Endothelial cell of umbilical vein (primary cell): ENCODE data around the gene UBE2D2. TPM values are rescaled to one million over a fixed set of nuclear protein-coding genes. Genes with fewer than 3 reads are reported as not detected.

ENCODE experiments used
- BruUV-seq: library from RNA; stranded (reverse); fragments of 400-500 nt; replicated peaks from 2 replicates; lab custom pipeline; 2021; lab: Mats Ljungman, UMichigan
- CTCF ChIA-PET: fragments of 300-600, 350-600 bp; sonication (Branson Sonifier 250); formaldehyde crosslinking; loops from one replicate; lab custom pipeline; 2021; ENCODE audit warnings: antibody characterized with exemption, inconsistent platforms; lab: Charles Lee
- POLR2A ChIA-PET: fragments of 300-600, 350-600 bp; sonication (Branson Sonifier 250); formaldehyde crosslinking; loops from one replicate; lab custom pipeline; 2021; ENCODE audit warnings: antibody characterized with exemption, inconsistent platforms; lab: Charles Lee
- DNase-seq: peaks from one replicate; pipeline ENCODE4 v3.0.0-alpha.2; 2011; ENCODE audit warnings: low read depth, low spot score
- FAIRE-seq: peaks from 2 replicates; lab custom pipeline; 2011; peaks lifted over from hg19 to GRCh38; lab: Jason Lieb, UNC
- H2AFZ ChIP-seq: 2 replicates; pipeline ENCODE4 v1.6.0; 2012; ENCODE audit warnings: low read depth, low read length, control low read depth, inconsistent platforms
- H3K27ac ChIP-seq: 2 replicates; pipeline ENCODE4 v1.5.1; 2011; ENCODE audit warnings: low read depth, mild to moderate bottlenecking, control low read depth, low read length, moderate library complexity; ENCODE audit not compliant: insufficient read depth
- H3K27me3 ChIP-seq, 2 experiments: 2 replicates each; pipeline versions ENCODE4 v1.6.0 to v1.6.1; 2011; ENCODE audit warnings: low read length in 2 of 2, mixed read lengths in 1 of 2; ENCODE audit not compliant: control insufficient read depth in 2 of 2, insufficient read depth in 2 of 2
- H3K36me3 ChIP-seq, 2 experiments: 2 replicates in 1 of 2; 3 replicates in 1 of 2; pipeline ENCODE4 v1.5.1; 2011; ENCODE audit warnings: low read length in 2 of 2, mild to moderate bottlenecking in 1 of 2, moderate library complexity in 1 of 2; ENCODE audit not compliant: control insufficient read depth in 2 of 2, insufficient read depth in 2 of 2; ENCODE audit errors: extremely low read depth in 1 of 2
- H3K4me1 ChIP-seq: 3 replicates; pipeline ENCODE4 v1.5.1; 2011; ENCODE audit warnings: mild to moderate bottlenecking, low read length; ENCODE audit not compliant: control insufficient read depth, insufficient read depth; ENCODE audit errors: extremely low read depth
- H3K4me2 ChIP-seq: 2 replicates; pipeline ENCODE4 v1.6.1; 2011; ENCODE audit warnings: low read length, control low read depth, mixed read lengths; ENCODE audit not compliant: insufficient read depth
- H3K4me3 ChIP-seq, 3 experiments: fragments of 200-600 bp in 1 of 3; sonication (generic), shearing (Covaris generic) in 1 of 3; replicated peaks in 1 of 3; 2 replicates each; pipeline ENCODE4 v1.5.1; 2011 to 2016; ENCODE audit warnings: control low read depth in 3 of 3, low read length in 3 of 3, mild to moderate bottlenecking in 2 of 3, inconsistent platforms in 1 of 3, low read depth in 1 of 3, moderate library complexity in 1 of 3; ENCODE audit not compliant: insufficient read depth in 1 of 3
- H3K79me2 ChIP-seq: 2 replicates; pipeline ENCODE4 v1.6.0; 2012; ENCODE audit warnings: low read length, inconsistent platforms; ENCODE audit not compliant: control insufficient read depth, insufficient read depth
- H3K9ac ChIP-seq: replicated peaks from 2 replicates; pipeline ENCODE3; 2011; ENCODE audit warnings: low read length, control low read depth; ENCODE audit not compliant: insufficient read depth; ENCODE audit errors: extremely low read depth
- H3K9me1 ChIP-seq: replicated peaks from 3 replicates; pipeline ENCODE4 v1.6.0; 2011; ENCODE audit warnings: mild to moderate bottlenecking, low read length; ENCODE audit not compliant: control insufficient read depth, insufficient read depth; ENCODE audit errors: extremely low read depth
- H3K9me3 ChIP-seq: replicated peaks from 2 replicates; pipeline ENCODE4 v1.5.1; 2012; ENCODE audit warnings: low read length, inconsistent platforms; ENCODE audit not compliant: control insufficient read depth, insufficient read depth
- H4K20me1 ChIP-seq: replicated peaks from 2 replicates; pipeline ENCODE3; 2011; ENCODE audit warnings: mild to moderate bottlenecking, low read length; ENCODE audit not compliant: control insufficient read depth, insufficient read depth; ENCODE audit errors: extremely low read depth
- CTCF ChIP-seq, 2 donors: IDR thresholded peaks; 1 replicate in 1 of 2; 2 replicates in 1 of 2; pipeline ENCODE4 v1.5.1; 2011; ENCODE audit warnings: low read length in 2 of 2, mild to moderate bottlenecking in 2 of 2, moderate library complexity in 2 of 2, control low read depth in 1 of 2, inconsistent platforms in 1 of 2, low read depth in 1 of 2; ENCODE audit not compliant: insufficient read depth in 1 of 2; ENCODE audit errors: extremely low read depth in 1 of 2
- EZH2 ChIP-seq: IDR thresholded peaks from 2 replicates; pipeline ENCODE4 v1.6.1; 2012; ENCODE audit warnings: borderline replicate concordance, low read depth, mild to moderate bottlenecking, moderate library complexity, low read length, inconsistent platforms; ENCODE audit not compliant: severe bottlenecking
- FOS ChIP-seq: IDR thresholded peaks from 2 replicates; pipeline ENCODE4 v1.6.1; 2011; ENCODE audit warnings: mild to moderate bottlenecking, low read length, moderate library complexity, borderline replicate concordance; ENCODE audit not compliant: insufficient read depth
- GATA2 ChIP-seq: IDR thresholded peaks from 2 replicates; pipeline ENCODE4 v1.7.0; 2011; ENCODE audit warnings: low read depth, mild to moderate bottlenecking, moderate library complexity, mixed read lengths, low read length; ENCODE audit not compliant: insufficient read length, insufficient read depth
- JUN ChIP-seq: IDR thresholded peaks from 2 replicates; pipeline ENCODE4 v1.6.1; 2011; ENCODE audit warnings: borderline replicate concordance, low read depth; ENCODE audit not compliant: insufficient read length, insufficient read depth
- MAX ChIP-seq: IDR thresholded peaks from 2 replicates; pipeline ENCODE4 v1.6.1; 2011; ENCODE audit not compliant: insufficient read depth, insufficient read length
- MYC ChIP-seq: IDR thresholded peaks from one replicate; pipeline ENCODE4 v1.6.1; 2011; ENCODE audit warnings: mild to moderate bottlenecking, low read depth, low read length
- POLR2A ChIP-seq: IDR thresholded peaks from 2 replicates; pipeline ENCODE4 v1.6.1; 2012; ENCODE audit warnings: low read depth, mild to moderate bottlenecking, control low read depth, low read length
- POLR2AphosphoS5 ChIP-seq: IDR thresholded peaks from 2 replicates; pipeline ENCODE4 v1.6.1; 2012; ENCODE audit warnings: low read depth, mild to moderate bottlenecking, control low read depth, low read length, moderate library complexity; ENCODE audit not compliant: insufficient read depth
- dilution Hi-C: fragments of 300-500 bp; cut with MboI; formaldehyde crosslinking; loops from one replicate; pipeline ENCODE4 v1.15.0; 2019; ENCODE audit warnings: low sequenced_read_pairs; ENCODE audit not compliant: extremely low pct_ligation_motif_present
- intact Hi-C: fragments of 100-400 bp; cut with micrococcal nuclease; formaldehyde crosslinking; loops from one replicate; pipeline ENCODE4 v1.10.0; 2022
- polyA plus RNA-seq, 4 experiments: library from polyadenylated mRNA; depleted of rRNA in 3 of 4; stranded (reverse) in 3 of 4; unstranded in 1 of 4; fragments of >200 nt; gene quantifications; 2 replicates each; pipeline versions ENCODE4 v1.2.1 to v1.2.3, GENCODE V29; 2011 to 2012; ENCODE audit warnings: missing spikeins in 1 of 4
- total RNA-seq: library from RNA; stranded (reverse); gene quantifications from 2 replicates; pipeline ENCODE4 v1.2.3, GENCODE V29; 2021

UBE2D2 gene
- total and polyA plus RNA-seq, 2 donors (not counting 3 experiments of a cell fraction or from before 2014, with no cell fraction given), result 45.0 to 156 TPM

DNA sequence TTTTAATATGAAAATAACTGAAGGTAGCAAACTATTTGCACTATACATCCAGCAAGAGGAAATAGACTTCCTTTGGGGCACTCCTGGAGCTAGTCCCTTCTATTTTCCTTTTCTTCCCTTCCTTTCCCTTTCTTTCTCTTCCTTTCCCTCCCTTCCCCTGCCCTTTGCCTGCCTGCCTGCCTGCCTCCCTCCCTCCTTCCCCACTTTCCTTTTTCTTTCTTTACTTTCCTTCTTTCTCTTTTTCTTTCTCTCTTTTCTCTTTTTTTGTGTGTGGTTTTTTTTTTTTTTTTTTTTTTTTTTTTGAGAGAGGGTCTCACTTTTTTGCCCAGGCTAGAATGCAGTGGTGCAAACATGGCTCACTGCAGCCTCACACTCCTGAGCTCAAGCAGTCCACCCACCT is 69.7 kb downstream of the UBE2D2 start:
- POLR2A ChIA-PET, result interaction anchor here (0.9 kb wide), 1 partner anchor 68 kb away, joined by 3 read pairs; no protein-coding TSS in a partner anchor
- intact Hi-C loops, result no loop called here
- DNase-seq, result no peak

More for the DNA sequence above, 69.7 kb downstream of the UBE2D2 start:
- Histone ChIP-seq H3K9ac (no peak overlapping the region), H3K9me1 (no peaks in the 10 kb centered on the region), H3K4me3 (no peak overlapping the region), H3K4me1 (peaks cover 6% of the 10 kb centered on the region), H3K79me2 (no peaks in the 10 kb centered on the region), H4K20me1 (peaks cover 2% of the 10 kb centered on the region), H3K27me3 (no peaks in the 10 kb centered on the region), H3K9me3 (no peaks in the 10 kb centered on the region), H2AFZ (no peak overlapping the region), H3K36me3 (peaks cover 22 to 26% of the 10 kb centered on the region in 2 experiments), H3K27ac (no peak overlapping the region), H3K4me2 (no peak overlapping the region)
- CTCF ChIA-PET, result interaction anchor here (0.5 to 10.3 kb wide), 6 partner anchors 15 to 338 kb away, joined by 3 to 240 read pairs (median 6); no protein-coding TSS in a partner anchor
- BruUV-seq, result no TSS peak
- TF ChIP-seq POLR2AphosphoS5 (no peak), EZH2 (no peak), CTCF (IDR thresholded peaks at IDR 0.05; ENCODE audit: extremely low read depth in 1 of 2, insufficient read depth in 1 of 2, low read depth in 1 of 2, low read length in 2 of 2) (no peak), POLR2A (no peak), JUN (no peak), FOS (no peak), MAX (no peak), GATA2 (no peak), MYC (no peak)
- dilution Hi-C loops, result no loop called here
- no peak for FAIRE-seq
